Measurements from ENCODE around the gene SEC22B. TPM values are rescaled to one million over a fixed set of nuclear protein-coding genes. Genes with fewer than 3 reads are reported as not detected.

The SEC22B gene
- total and polyA plus RNA-seq, 2 of the 13 experiments (the other 11 are each of a cell fraction or from before 2014, with no cell fraction given) = 14.2 to 29.1 TPM

Small RNA genes within 50 kb of the gene (small RNA-seq; reads per million reads assigned to genes)
- 0 reads per million in 3 experiments for gene RNU6-465P (ENCODE audit: insufficient read depth in 2 of 3, insufficient read length in 3 of 3, low read depth in 2 of 3, low replicate concordance in 1 of 3)

Other genes starting within 250 kb of the SEC22B start
- gene NOTCH2, start 106.9 kb downstream of the SEC22B start, total RNA-seq (2016; rRNA removed; fragmentation: Illumina TruSeq; extraction: Trizol) = 6.2 and 11.4 TPM in 2 replicates
- 4.0 and 4.3 TPM in 2 replicates for gene NOTCH2, start 106.9 kb downstream of the SEC22B start, polyA plus RNA-seq (2011; rRNA removed)
- gene NBPF8, start 238.5 kb upstream of the SEC22B start, total RNA-seq (2016; rRNA removed; fragmentation: Illumina TruSeq; extraction: Trizol) = 3.2 and 4.0 TPM in 2 replicates
- 7.7 and 7.8 TPM in 2 replicates for gene NBPF8, start 238.5 kb upstream of the SEC22B start, polyA plus RNA-seq (2011; rRNA removed)